VCaP (cell line): ENCODE results near the gene SUSD1.

Source experiments
- H3K27ac ChIP-seq: fragments of 450-650 bp; 2 replicates; pipeline ENCODE4 v1.5.1; 2017
- TF ChIP-seq, protein P1 (sequence below): fragments of 450-650 bp; conservative IDR thresholded peaks from 2 replicates; pipeline ENCODE4 v1.5.1; 2017; ENCODE audit warnings: mild to moderate bottlenecking, moderate library complexity

Gene SUSD1

GRCh38 chr9:112025850-112026249, 149.2 kb downstream of the SUSD1 start:
- no peak overlapping the region for H3K27ac ChIP-seq
- TF ChIP-seq, protein P1, sequence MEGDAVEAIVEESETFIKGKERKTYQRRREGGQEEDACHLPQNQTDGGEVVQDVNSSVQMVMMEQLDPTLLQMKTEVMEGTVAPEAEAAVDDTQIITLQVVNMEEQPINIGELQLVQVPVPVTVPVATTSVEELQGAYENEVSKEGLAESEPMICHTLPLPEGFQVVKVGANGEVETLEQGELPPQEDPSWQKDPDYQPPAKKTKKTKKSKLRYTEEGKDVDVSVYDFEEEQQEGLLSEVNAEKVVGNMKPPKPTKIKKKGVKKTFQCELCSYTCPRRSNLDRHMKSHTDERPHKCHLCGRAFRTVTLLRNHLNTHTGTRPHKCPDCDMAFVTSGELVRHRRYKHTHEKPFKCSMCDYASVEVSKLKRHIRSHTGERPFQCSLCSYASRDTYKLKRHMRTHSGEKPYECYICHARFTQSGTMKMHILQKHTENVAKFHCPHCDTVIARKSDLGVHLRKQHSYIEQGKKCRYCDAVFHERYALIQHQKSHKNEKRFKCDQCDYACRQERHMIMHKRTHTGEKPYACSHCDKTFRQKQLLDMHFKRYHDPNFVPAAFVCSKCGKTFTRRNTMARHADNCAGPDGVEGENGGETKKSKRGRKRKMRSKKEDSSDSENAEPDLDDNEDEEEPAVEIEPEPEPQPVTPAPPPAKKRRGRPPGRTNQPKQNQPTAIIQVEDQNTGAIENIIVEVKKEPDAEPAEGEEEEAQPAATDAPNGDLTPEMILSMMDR, result no peak

GRCh38 chr9:112021742-112022141, 153.4 kb downstream of the SUSD1 start:
- TF ChIP-seq, protein P1, result no peak
- peak overlapping the region; percentile 68 for H3K27ac ChIP-seq

GRCh38 chr9:112020680-112021596, 154.2 kb downstream of the SUSD1 start:
- peak overlapping the region; percentile 68 for H3K27ac ChIP-seq
- TF ChIP-seq, protein P1, result no peak

DNA sequence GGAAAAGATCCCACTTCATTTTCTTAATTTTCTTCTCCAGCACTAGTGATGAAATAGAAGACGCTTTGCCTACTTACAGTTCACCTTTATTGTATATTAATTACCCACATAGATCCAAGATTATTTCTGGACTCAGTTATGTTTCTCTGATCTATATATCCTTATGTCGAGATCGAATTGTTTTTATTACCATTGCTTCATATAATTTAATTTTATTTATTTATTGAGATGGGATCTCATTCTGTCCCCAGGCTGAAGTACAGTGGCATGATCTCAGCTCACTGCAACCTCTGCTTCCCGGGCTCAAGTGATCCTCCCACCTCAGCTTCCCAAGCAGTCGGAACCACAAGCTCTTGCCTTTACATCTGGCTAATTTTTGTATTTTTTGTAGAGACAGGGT, 157.2 kb downstream of the SUSD1 start:
- no peak overlapping the region for H3K27ac ChIP-seq
- TF ChIP-seq, protein P1, result no peak

DNA sequence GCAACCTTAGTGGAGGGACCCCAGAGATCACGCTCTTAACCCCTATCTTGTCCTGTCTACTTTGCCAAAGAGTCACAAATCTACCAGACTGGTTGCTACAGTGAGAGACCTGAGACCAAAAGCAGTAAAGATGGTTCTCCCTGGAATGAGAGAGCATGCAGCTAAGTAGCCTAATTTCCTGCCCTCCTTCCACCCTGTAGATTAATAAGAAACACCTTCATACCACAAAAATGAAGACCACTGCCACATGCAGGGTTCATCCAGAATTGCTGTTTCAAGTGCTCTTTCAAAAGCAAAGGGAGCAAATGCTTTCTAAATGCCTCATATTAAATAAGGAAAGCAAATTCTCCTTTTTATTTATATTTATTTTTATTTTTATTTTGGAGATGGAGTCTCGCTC, 159.4 kb downstream of the SUSD1 start:
- no peak overlapping the region for H3K27ac ChIP-seq
- TF ChIP-seq, protein P1, result no peak

DNA sequence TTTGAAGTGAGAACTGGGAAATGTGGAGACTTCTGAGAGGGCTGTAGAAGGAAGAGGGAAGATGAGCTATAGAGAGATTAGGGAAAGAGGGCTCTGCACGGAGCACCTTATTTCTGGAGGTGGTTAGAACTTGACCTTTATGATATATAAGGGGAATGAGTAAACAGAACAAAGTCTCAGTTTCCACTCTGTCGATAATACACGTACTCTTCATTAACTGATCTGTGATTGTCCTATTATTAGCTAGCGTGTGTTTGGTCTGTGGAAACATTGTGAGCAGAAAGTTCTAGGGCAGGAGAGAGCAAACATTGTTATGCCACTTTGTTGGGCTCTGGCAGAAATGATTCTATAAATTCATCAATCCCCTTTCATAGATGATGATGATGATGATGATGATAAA, 159.9 kb downstream of the SUSD1 start:
- no peak overlapping the region for H3K27ac ChIP-seq

DNA sequence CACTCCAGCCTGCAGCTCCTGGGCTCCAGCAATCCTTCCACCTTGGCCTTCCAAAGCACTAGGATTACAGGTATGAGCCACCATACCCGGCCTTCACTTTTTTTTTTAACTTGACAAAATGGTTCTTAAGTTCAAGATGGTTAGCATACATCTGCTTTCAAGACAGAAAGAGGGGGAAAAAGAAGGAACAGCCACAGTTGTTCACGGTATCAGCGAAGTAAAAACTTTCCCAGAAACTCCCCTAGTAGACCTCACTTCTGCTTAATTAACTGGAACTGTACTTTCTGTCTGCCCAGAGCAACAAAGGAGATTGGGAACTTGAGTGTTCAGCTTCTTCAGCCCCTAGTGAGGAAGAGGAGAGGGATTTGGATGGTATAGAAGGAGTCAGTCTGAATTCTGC, 161.8 kb downstream of the SUSD1 start:
- no peak overlapping the region for H3K27ac ChIP-seq
- TF ChIP-seq, protein P1, result no peak

More for the DNA sequence above, 159.9 kb downstream of the SUSD1 start:
- TF ChIP-seq, protein P1, result no peak
